Activated T-cell treated with anti-CD3 and anti-CD28 coated beads for 48 hours (primary cell): ENCODE measurements around the gene ZNF331.

Source experiments
- DNase-seq: peaks from one replicate; pipeline ENCODE4 v3.0.0-alpha.2; 2020; ENCODE audit warnings: low read depth

The ZNF331 gene

DNA sequence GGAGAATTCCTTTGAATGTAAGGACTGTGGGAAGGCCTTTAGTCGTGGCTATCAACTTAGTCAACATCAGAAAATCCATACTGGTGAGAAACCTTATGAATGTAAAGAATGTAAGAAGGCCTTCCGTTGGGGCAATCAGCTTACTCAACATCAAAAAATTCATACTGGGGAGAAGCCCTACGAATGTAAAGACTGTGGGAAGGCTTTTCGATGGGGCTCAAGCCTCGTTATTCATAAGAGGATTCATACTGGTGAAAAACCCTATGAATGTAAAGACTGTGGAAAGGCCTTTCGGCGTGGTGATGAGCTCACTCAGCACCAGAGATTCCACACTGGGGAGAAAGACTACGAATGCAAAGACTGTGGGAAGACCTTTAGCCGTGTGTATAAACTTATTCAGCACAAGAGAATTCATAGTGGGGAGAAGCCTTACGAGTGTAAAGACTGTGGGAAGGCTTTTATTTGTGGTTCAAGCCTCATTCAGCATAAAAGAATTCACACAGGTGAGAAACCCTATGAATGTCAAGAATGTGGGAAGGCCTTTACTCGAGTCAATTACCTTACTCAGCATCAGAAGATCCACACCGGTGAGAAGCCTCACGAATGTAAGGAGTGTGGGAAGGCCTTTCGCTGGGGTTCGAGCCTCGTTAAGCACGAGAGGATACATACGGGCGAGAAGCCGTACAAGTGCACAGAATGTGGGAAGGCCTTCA lies 39.2 kb downstream of the ZNF331 start:
- DNase-seq: no peak

DNA sequence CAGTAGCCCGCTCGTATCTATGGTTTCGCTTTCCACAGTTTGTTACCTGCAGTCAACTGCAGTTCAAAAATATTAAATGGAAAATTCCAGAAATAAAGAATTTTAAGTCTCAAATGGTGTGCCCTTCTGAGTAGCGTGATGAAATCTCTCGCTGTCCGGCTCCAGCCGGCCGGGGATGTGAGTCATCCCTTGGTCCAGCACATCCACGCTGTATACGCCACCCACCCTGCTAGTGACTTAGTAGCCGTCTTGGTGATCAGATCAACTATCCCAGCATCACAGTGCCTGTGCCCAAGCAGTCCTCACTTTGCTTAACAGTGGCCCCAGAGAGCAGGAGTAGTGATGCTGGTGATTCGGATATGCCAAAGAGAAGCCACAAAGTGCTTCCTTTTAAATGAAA lies 40.0 kb downstream of the ZNF331 start:
- no peak for DNase-seq

DNA sequence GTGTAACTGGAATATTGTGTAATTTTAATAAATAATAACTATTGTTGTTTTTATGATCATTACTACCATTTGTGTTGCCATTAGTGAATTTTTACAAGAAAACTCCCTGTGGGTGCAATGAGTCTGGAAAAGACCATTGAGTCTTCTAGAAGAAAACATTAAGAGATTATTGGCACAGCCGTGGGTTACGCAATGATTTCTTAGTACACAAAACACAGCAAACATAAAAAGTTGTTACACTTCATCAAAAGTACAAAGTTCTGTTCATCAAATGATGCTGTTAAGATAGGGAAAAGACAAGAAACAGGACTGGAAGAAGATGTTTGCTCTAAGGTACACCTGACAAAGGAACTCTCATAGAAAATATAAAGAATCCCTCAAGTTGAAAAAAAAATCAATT lies 41.6 kb downstream of the ZNF331 start:
- DNase-seq: no peak

DNA sequence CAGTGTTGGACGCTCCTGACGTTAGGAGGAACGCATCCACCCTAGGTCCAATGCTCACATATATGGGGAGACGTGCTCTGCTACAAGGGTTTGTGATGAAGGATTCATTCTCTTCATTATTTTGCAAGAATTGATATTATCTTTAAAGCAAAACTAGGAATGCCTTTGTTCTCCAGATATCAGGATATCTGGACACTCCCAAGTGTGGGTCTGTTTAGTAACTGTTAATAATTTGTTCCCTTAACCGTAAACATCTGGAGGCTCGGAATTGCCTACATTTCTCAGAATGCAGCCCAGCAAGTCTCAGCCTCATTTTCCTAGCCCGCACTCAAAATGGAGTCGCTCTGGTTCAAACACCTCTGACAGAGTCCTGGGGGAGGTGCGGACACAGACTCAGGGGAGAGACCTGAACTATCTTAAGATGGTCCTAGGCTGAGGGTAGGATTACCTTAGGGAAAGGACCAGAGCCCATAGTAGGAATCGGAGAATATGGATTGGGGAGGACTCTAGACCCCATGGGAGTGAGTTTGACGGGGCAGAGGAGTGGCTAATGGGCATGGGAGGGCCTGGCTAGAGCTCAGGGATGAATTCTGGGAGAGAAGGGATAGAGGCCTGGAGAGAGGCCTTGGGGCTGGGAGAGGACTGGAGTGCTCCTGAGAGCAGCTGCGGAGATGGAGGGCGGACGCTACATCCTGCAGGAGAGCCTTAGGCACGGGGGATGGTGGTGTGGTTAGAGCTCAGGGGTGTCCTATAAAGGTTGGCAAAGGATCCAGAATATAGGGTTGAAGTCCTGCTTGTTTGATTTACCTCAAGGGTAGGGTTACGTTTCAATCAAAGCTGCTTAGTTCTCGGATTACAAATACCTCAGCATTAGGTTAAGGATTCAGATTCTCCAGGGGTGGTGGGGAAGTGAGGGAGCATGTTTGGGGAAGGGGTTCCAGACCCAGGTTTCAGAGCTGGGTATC lies 43.2 kb downstream of the ZNF331 start:
- no peak for DNase-seq

DNA sequence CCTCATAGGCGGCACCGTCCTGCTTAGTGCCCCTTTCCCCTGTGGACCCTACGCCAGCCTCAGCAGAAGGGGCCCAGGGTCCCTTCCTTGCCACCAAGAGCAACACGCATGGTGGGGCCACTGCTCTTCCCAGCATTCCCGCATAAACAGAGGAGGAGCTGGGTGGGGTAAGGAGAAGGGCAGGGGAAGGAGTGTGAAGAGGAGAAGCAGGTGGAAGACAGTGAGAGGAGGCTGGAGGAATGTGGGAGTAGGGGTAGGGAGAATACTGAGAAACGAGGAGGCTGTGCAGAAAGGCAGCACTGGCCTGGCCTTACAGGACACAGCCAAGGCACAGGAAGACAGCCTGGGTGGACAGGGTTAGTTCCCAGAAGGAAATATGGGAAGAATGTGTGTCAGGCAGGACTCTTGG lies 43.9 kb downstream of the ZNF331 start:
- DNase-seq: no peak

DNA sequence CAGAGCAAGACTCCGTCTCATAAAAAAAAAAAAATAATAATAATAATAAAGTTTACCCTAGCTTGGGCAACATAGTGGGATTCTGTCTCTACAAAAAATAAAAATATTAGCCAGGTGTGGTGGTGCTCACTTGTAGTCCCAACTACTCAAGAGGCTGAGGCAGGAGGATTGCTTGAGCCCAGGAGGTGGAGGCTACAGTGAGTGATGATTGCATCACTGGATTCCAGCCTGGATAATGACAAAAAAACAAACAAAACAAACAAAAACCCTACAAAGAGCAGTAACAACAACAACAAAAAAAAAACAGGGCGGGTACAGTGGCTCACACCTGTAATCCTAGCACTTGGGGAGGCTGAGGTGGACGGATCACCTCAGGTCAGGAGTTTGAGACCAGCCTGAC lies 45.2 kb downstream of the ZNF331 start:
- DNase-seq: no peak

DNA sequence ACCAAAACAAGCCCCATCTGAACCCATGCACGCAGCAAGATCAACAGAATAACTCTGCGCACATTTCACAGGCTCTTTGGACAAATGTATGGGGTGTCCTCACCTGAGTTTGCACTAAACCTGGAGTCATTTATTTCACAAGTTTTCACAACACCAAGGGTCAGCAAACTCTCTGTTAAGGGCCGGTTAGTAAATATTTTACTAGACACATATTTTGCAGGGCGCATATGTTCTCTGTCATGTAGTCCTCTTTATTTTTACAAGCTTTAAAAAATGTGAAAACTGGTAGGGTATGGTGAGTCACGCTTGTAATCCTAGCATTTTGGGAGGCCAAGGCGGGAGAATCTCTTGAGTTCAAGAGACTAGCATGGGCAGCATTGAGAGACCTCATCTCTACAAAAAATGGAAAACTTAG lies 48.3 kb downstream of the ZNF331 start:
- no peak for DNase-seq

DNA sequence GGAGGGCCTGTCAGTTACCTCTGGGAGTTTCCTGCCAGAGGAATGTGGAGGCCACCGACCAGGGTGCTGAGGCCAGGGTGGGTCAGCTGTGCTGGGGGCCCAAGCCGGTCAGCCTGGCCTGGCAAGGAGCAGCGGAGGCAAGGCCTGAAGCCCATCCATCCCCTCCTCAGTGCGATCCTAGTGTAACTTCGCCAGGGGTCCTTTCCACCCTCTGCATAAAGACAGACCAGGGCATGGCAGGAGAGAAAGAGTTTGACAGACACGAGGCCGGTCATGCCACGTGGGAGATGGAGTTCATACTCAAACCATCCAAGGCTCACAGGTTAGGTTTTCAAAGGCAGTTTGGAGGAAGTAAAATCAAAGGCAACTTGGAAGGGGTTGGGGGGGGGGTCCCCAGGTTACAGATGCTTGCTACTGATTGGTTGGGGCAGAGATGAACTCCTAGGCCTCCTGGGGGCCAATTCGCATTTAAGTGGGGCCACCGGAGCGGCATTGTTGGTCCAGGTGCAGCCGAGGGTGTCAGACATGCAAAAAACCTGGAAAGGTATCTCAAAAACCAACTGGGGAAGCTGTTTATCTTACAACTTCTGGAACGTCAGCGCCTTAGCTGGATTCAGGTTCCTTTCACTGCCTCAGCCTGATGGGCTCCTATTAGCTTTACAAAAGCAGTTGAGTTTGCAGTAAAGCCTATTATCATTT lies 57.0 kb downstream of the ZNF331 start:
- DNase-seq: no peak

DNA sequence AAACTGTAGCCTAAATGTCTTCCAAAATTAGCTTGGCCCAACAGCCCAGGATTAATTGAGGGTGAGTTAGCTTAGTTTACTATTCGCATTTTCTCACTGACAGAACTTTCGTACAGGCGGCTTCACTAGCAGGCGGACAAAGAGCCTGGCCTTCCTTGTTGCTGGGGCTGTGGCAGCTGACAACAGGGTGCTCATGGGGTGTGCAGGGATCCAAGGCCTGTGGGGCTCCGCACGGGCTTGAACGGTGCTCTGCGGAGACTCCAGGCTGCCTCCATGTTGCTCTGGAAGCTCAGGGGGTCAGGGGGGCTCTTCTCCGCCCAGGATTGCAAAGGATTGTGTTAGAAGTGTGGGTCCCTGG lies 57.5 kb downstream of the ZNF331 start:
- no peak for DNase-seq

DNA sequence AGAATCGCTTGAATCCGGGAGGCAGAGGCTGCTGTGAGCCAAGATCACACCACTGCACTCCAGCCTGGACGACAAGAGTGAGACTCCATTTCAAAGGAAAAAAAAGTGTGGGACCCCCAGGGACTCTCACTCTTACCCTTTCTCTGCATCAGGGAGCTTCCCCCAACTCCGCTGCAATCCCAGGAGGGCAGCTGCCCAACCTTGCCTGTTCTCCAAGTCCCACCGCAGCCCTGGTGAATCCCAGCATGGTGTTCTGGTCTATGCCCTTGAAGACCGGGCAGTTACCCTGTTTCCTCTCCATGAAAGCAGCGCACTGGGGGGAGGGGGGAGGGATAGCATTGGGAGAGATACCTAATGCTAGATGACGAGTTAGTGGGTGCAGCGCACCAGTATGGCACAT lies 58.1 kb downstream of the ZNF331 start:
- no peak for DNase-seq

DNA sequence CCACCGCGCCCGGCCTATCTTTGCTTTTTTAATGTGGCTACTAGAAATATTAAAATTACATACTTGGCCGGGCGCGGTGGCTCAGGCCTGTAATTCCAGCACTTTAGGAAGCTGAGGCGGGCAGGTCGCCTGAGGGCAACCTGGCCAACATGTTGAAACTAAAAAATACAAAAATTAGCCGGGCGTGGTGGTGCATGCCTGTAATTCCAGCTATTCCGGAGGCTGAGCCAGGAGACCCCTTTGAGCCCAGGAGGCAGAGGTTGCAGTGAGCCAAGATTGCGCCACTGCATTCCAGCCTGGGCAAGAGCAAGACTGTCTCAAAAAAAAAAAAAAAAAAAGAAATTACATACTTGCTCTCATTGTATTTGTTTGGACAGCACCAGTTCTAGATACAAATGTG lies 59.1 kb downstream of the ZNF331 start:
- DNase-seq: no peak

DNA sequence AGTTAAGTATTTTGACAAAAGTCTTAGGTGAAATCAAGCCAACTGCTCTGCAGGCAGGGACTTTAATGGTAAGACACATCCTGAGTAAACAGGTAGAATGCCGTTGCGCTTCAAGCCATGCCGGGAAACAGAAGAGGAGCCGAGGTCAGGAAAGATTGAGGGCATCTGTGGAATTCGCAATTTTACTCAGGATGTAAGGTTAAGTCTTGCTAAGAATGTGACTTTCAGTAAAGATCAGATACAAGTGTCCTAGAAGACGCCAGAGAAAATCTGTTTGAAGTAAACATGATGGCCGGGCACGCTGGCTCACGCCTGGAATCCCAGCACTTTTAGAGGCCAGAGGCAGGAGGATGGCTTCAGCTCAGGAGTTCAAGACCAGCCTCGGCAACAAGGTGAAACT lies 60.4 kb downstream of the ZNF331 start:
- DNase-seq: no peak

DNA sequence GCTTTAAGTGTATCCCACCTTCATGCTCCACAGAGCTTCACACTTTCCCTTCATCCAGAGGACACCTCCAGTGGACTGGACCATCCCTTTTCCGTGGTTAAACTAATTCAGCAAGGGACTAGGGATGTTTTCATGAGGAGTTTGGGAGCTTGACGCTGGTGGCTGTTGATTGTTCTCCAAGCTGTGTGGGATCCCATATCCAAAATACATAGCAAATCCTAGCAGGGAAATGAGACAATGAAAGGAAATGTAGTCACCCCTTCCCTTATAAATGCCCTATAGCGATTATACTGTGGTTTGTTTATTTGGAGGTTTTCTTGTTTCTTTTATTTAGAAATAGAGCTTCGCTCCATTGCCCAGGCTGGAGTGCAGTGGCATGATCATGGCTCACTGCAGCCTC lies 62.3 kb downstream of the ZNF331 start:
- no peak for DNase-seq

DNA sequence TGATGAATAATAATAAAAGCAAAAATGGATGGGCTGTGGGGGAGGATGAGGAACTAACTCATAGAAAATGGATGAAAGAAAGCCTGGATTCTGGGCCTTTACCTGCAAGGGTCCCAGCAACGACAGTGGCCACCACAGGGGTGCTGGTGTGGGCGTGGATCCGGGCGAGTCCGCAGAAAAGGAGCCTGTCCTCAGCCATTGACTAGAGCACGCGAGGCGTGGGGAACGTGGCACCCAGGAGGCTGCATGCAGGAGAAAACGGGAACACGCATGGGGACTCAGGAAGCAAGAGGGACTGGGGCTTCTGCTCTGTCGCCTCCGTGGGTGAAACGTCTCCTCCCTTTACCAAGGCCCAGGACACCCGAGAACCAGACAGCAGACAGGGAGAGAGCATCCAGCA lies 68.1 kb downstream of the ZNF331 start:
- DNase-seq: no peak

DNA sequence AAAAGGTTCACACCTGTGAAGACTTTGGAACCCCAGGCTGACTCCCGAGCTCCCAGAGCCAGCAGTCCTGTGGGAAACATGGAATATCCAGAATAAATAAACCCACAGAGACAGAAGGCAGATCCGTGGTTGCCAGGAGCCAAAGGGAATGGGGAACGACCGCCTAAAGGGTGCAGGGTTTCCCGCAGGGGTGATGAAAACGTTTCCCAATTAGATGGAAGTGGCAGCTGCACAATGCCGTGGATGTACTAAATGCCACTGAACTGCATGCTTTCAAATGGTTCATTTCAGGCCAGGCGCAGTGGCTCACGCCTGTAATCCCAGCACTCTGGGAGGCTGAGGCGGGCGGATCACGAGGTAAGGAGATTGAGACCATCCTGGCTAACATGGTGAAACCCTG lies 70.4 kb downstream of the ZNF331 start:
- no peak for DNase-seq

DNA sequence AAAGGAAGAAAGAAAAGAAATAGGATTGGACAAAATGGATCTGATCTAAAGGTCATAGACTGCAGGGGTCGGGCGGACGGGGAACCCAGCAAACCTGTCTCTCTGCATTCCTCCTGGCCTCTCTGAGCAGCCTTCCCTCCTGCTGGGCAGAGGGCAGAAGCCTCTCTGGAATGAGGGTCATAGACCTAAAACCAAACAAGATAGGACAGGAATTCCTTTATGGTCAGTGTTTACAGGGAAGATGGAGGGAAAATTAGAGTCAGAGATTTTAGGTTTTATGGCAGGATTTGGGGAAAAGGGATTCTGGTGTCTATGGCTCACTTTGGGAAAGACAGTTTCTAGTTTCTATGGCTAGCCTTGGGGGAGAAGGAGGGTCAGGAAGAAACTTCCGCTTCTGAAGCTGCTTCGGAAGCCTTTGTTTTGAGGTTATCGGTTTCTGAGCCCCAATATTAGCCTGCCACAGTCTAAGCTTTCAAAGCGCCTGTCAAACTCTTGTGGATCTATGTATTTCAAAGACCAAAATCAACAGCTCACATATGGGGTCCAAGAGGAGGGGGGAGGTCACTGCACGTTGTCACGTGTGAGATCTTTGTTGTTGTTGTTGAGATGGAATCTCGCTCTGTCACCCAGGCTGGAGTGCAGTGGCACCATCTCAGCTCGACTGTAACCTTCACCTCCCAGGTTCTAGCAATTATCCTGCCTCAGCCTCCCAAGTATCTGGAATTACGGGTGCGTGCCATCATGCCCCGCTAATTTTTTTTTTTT lies 75.0 kb downstream of the ZNF331 start:
- no peak for DNase-seq

DNA sequence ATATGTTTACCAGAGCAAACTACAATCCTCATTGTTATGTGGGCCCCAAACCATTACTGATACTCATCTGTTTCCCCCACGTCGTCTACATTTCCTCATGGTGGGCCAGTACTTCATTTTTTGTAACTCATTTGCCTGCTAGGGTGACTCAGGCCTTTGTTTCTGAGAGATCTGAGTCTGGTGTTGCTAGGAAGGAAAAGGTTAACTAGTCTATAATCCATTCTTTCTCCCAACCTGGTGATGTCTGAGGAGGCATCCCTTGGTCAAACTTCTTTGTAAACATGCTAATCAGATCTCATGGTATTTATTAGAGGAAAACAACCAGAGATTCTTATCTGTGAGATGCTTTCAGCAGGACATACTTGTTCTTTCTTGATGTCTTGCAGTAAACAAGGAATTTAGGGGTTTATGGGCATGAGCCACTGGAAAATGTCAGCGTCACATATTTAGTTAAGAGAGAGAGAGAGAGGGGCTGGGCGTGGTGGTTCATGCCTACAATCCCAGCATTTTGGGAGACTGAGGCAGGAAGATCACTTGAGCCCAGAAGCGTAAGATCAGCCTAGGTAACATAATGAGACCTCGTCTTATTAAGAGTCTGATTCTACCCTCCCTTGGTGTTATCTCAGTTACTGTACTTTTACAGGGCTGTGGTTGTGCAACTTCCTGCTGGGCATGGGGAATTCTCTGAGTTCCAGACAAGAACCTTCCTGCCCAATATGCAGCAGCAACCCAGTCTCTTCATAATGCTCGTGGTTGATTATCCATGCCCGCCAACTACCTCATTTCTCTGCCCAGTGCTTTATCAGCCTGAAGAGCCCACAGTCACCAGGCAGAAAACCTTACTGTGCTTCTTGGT lies 84.2 kb downstream of the ZNF331 start:
- no peak for DNase-seq

DNA sequence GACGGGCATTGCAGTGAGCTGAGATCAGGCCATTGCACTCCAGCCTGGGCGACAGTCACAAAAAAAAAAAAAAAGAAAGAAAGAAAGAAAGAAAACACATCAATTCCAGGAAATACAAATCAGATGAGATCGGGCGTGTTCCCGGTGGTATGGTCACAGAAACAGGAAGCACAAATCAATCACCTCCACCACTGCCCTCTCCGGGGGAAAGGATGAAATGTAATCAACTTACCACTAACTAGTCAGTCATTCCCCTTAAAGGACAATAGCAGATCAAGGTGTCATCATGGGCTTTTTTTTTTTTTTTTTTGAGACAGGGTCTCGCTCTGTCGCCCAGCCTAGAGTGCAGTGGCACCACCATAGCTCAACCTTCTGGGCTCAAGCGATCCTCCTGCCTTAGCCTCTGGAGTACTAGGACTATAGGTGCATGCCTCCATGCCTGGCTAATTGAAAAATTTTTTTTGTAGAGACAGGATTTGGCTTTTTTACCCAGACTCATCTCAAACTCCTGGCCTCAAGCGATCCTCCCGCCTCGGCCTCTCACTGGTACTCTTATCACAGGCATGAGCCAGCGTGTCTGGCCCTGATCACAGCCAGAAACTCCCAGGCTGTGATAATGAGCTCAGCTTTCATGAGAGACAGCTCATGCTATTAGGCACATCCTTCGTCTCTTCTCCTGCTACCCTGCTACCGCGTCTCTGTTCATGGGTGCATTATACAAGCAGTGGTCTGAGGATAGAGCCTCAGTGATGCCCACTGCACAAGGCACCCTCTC lies 87.0 kb downstream of the ZNF331 start:
- no peak for DNase-seq

DNA sequence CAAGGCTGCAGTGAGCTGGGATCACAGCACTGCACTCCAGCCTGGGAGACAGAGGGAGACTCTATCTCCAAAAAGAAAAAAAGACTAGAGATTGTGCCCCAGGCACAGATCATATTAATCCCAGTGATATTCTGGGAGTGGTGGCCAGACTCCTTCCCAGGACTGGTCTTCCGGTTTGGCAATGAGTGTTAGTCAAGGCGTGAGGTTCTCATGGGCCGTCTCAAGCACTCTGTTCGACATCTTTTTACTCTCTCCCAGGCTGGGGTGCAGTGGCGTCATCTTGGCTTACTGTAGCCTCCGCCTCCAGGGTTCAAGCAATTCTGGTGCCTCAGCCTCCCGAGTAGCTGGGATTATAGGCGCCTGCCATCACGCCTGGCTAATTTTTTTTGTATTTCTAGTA lies 88.5 kb downstream of the ZNF331 start:
- DNase-seq: no peak

DNA sequence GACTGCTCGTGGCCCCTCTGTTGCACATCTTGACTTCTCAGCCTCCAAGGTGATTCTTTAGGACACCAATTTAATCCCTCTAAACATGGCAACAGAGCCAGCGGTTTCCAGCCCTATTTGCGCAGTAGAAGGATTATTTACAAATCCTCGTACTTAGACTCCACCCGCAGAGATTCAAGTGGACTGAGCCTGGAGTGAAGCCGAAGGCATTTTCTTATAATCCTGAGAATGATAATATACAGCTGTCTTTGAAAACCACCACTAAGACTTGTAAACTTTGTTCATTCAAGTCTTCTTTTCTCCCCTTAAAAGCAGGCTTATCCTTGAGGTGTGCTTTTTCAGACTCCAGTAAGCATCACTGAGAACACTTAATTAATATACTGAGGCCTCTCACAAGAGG lies 89.0 kb downstream of the ZNF331 start:
- no peak for DNase-seq
